Activated CD4-positive, CD25-positive, alpha-beta regulatory T cell treated with anti-CD3 and anti-CD28 coated beads, Interleukin-2, amount 50 U/mL, for 16 hours (primary cell): ENCODE data around the gene DPM3.
"Not testable (repeated sequence)": the region's sequence is repeated elsewhere in the genome, so short reads cannot be mapped to it uniquely, and the experiment has no call there.

ENCODE experiments used
- DNase-seq: peaks from one replicate; pipeline ENCODE4 v3.0.0-alpha.2; 2020; ENCODE audit warnings: low read depth, low spot score

DPM3 gene

GRCh38 chr1:155139895-155140629 lies at the start of gene DPM3:
TSS of gene DPM3 (minus strand) at chr1:155140531. CDS start at chr1:155140240, 291 bp downstream.
- peak; percentile 81 for DNase-seq

- not testable (repeated sequence) for DNase-seq
These were observed 49.6 kb upstream of the DPM3 start for GRCh38 chr1:155189926-155190325.

- no peak for DNase-seq
These were observed 47.9 kb upstream of the DPM3 start for GRCh38 chr1:155188268-155188667.

GRCh38 chr1:155187456-155187891 lies 47.1 kb upstream of the DPM3 start:
- DNase-seq = no peak

GRCh38 chr1:155186794-155187455 lies 46.6 kb upstream of the DPM3 start:
- no peak for DNase-seq

GRCh38 chr1:155186067-155186793 lies 45.9 kb upstream of the DPM3 start:
- DNase-seq = no peak

- DNase-seq = no peak
These were observed 45.4 kb upstream of the DPM3 start for GRCh38 chr1:155185783-155186066.

GRCh38 chr1:155184835-155185782 lies 44.8 kb upstream of the DPM3 start:
- DNase-seq = no peak

- DNase-seq = no peak
These were observed 44.0 kb upstream of the DPM3 start for GRCh38 chr1:155184351-155184811.

- no peak for DNase-seq
These were observed 43.5 kb upstream of the DPM3 start for GRCh38 chr1:155183775-155184221.

GRCh38 chr1:155182052-155182550 lies 41.8 kb upstream of the DPM3 start:
- DNase-seq = no peak

GRCh38 chr1:155181371-155182051 lies 41.2 kb upstream of the DPM3 start:
- DNase-seq = no peak

GRCh38 chr1:155179112-155180031 lies 39.0 kb upstream of the DPM3 start:
- no peak for DNase-seq

- DNase-seq = no peak
These were observed 38.2 kb upstream of the DPM3 start for GRCh38 chr1:155178441-155179111.

- no peak for DNase-seq
These were observed 37.6 kb upstream of the DPM3 start for GRCh38 chr1:155177918-155178281.

GRCh38 chr1:155177192-155177917 lies 37.0 kb upstream of the DPM3 start:
- DNase-seq = no peak

- DNase-seq = peak; percentile 71
These were observed 36.3 kb upstream of the DPM3 start for GRCh38 chr1:155176544-155177071.

- DNase-seq = no peak
These were observed 35.6 kb upstream of the DPM3 start for GRCh38 chr1:155175927-155176371.
